GM23338 (cell line): Measurements from ENCODE around the gene CXCL16. TPM values are rescaled to one million over a fixed set of nuclear protein-coding genes. Genes with fewer than 3 reads are reported as not detected.

Experiments
- ATAC-seq: fragments of 200-7000 bp; cut with Tn5 transposase; 3 replicates; pipeline ENCODE4 v1.9.1; 2020
- DNase-seq: peaks from one replicate; pipeline ENCODE4 v3.0.0-alpha.2; 2015; ENCODE audit warnings: low spot score
- H2AFZ ChIP-seq: fragments of 200-600 bp; sonication (generic); 2 replicates; pipeline ENCODE4 v1.8.0; 2016; ENCODE audit warnings: antibody characterized with exemption, mild to moderate bottlenecking, moderate library complexity
- H3F3A ChIP-seq: fragments of 200-600 bp; sonication (generic); replicated peaks from 2 replicates; pipeline ENCODE4 v1.8.0; 2017; ENCODE audit warnings: antibody characterized with exemption, mixed run types, low read depth
- H3K27ac ChIP-seq: fragments of 200-600 bp; sonication (generic); 2 replicates; pipeline ENCODE4 v1.6.1; 2016; ENCODE audit warnings: low read depth
- H3K27me3 ChIP-seq: fragments of 200-600 bp; sonication (generic); 2 replicates; pipeline ENCODE4 v1.8.0; 2016; ENCODE audit warnings: mild to moderate bottlenecking, mixed run types, moderate library complexity; ENCODE audit not compliant: insufficient read depth
- H3K36me3 ChIP-seq: fragments of 200-600 bp; sonication (generic); 2 replicates; pipeline ENCODE4 v1.8.0; 2016; ENCODE audit warnings: mild to moderate bottlenecking; ENCODE audit not compliant: insufficient read depth
- H3K4me1 ChIP-seq: fragments of 200-600 bp; sonication (generic); 2 replicates; pipeline ENCODE4 v1.8.0; 2016; ENCODE audit warnings: mild to moderate bottlenecking, moderate library complexity; ENCODE audit not compliant: insufficient read depth
- H3K4me2 ChIP-seq: fragments of 200-600 bp; sonication (generic); 2 replicates; pipeline ENCODE4 v1.7.1; 2017; ENCODE audit warnings: mixed run types
- H3K4me3 ChIP-seq: fragments of 200-600 bp; sonication (generic); 2 replicates; pipeline ENCODE4 v1.6.1; 2016; ENCODE audit warnings: mixed run types
- H3K79me2 ChIP-seq: fragments of 200-600 bp; sonication (generic); replicated peaks from 2 replicates; pipeline ENCODE4 v1.8.0; 2017; ENCODE audit warnings: mild to moderate bottlenecking; ENCODE audit not compliant: insufficient read depth
- H3K9me2 ChIP-seq: fragments of 200-600 bp; sonication (generic); 2 replicates; pipeline ENCODE4 v1.8.0; 2017; ENCODE audit not compliant: insufficient read depth
- H4K20me1 ChIP-seq: fragments of 200-600 bp; sonication (generic); replicated peaks from 2 replicates; pipeline ENCODE4 v1.8.0; 2017; ENCODE audit warnings: mild to moderate bottlenecking; ENCODE audit not compliant: insufficient read depth
- H3K27ac Mint-ChIP-seq: 2 replicates; pipeline ENCODE4 v1.8.0; 2020; ENCODE audit warnings: inconsistent platforms, mild to moderate bottlenecking, moderate library complexity, mixed read lengths
- H3K27me3 Mint-ChIP-seq: 3 replicates; pipeline ENCODE4 v1.8.0; 2022; ENCODE audit warnings: low read depth, mild to moderate bottlenecking, moderate library complexity, mixed read lengths, inconsistent platforms; ENCODE audit not compliant: insufficient read depth, poor library complexity
- H3K36me3 Mint-ChIP-seq: 3 replicates; pipeline ENCODE4 v1.8.0; 2021; ENCODE audit warnings: low read depth, mild to moderate bottlenecking, inconsistent platforms, moderate library complexity, mixed read lengths
- H3K4me1 Mint-ChIP-seq: 3 replicates; pipeline ENCODE4 v1.8.0; 2020; ENCODE audit warnings: mild to moderate bottlenecking, inconsistent platforms, mixed read lengths
- H3K4me3 Mint-ChIP-seq: 3 replicates; pipeline ENCODE4 v1.8.0; 2021; ENCODE audit warnings: moderate library complexity, mild to moderate bottlenecking, inconsistent platforms, mixed read lengths
- H3K9me3 Mint-ChIP-seq: 3 replicates; pipeline ENCODE4 v1.8.0; 2020; ENCODE audit warnings: moderate library complexity, mild to moderate bottlenecking, inconsistent platforms, mixed read lengths
- CREB1 ChIP-seq: fragments of 250-450 bp; sonication (Bioruptor Pico); IDR thresholded peaks from 2 replicates; pipeline ENCODE4 v1.5.0; 2020; ENCODE audit warnings: low read depth, mild to moderate bottlenecking, moderate library complexity
- CTCF ChIP-seq, 2 experiments: fragments of 200-600 bp in 1 of 2; sonication (generic) in 1 of 2; conservative IDR thresholded peaks; 2 replicates each; pipeline versions ENCODE4 v1.5.1 to v1.6.1; 2016 to 2017; ENCODE audit warnings: antibody characterized with exemption in 2 of 2, low read depth in 2 of 2, mild to moderate bottlenecking in 2 of 2, moderate library complexity in 1 of 2
- ETS1 ChIP-seq: IDR thresholded peaks from 2 replicates; pipeline ENCODE4 v1.6.1; 2016; ENCODE audit warnings: antibody characterized with exemption
- EZH2 ChIP-seq: fragments of 200-600 bp; sonication (generic); IDR thresholded peaks from one replicate; pipeline ENCODE4 v1.8.0; 2017; ENCODE audit warnings: antibody characterized with exemption, mild to moderate bottlenecking, low read depth; ENCODE audit not compliant: unreplicated experiment
- EZH2phosphoT487 ChIP-seq: fragments of 200-600 bp; sonication (generic); IDR thresholded peaks from one replicate; pipeline ENCODE4 v1.8.1; 2018; ENCODE audit warnings: antibody characterized with exemption; ENCODE audit not compliant: unreplicated experiment
- NANOG ChIP-seq: IDR thresholded peaks from 2 replicates; pipeline ENCODE4 v1.6.1; 2016; ENCODE audit warnings: antibody characterized with exemption, borderline replicate concordance
- STAT1 ChIP-seq: IDR thresholded peaks from one replicate; pipeline ENCODE4 v1.6.1; 2016; ENCODE audit warnings: antibody characterized with exemption; ENCODE audit not compliant: unreplicated experiment
- ZNF114 ChIP-seq: fragments of 250-450 bp; sonication (Bioruptor Pico); IDR thresholded peaks from 2 replicates; pipeline ENCODE4 v1.5.0; 2020; ENCODE audit warnings: mild to moderate bottlenecking, moderate library complexity
- ZNF331 ChIP-seq: fragments of 250-450 bp; sonication (Bioruptor Pico); IDR thresholded peaks from 2 replicates; pipeline ENCODE4 v1.5.0; 2020; ENCODE audit warnings: low read depth, mild to moderate bottlenecking, moderate library complexity
- polyA plus RNA-seq: library from polyadenylated mRNA; unstranded; fragments of >200 nt; fragmentation: Nextera tagmentation; extraction: Ambion mirVana; gene quantifications from 2 replicates; pipeline ENCODE4 v1.2.1, GENCODE V29; 2016
- total RNA-seq: library from RNA; depleted of rRNA; stranded (reverse); fragments of >200 nt; shearing (Covaris generic); gene quantifications from 2 replicates; pipeline ENCODE4 v1.2.3, GENCODE V29; 2014

Gene CXCL16
- total and polyA plus RNA-seq, 2 experiments from 2014 or later, result 4.0 to 4.1 TPM

GRCh38 chr17:4769628-4770027 is 29.9 kb upstream of the CXCL16 start:
- DNase-seq (no peak), ATAC-seq (no peak)
- H3K4me1 ChIP-seq, result no peaks in the 10 kb centered on the region
- no peaks in the 10 kb centered on the region for H3F3A ChIP-seq
- no peak overlapping the region for H3K4me2 ChIP-seq
- TF ChIP-seq CTCF (conservative IDR thresholded peaks at IDR 0.05; ENCODE audit: low read depth in 2 of 2) (0 out of 4 replicates have a peak, but pooled peaks of 1 of the 2 experiments have one; percentile 7), ZNF331 (CRISPR knock-in tag) (no peak)
- H3K27ac Mint-ChIP-seq, result no peak overlapping the region
- H3K9me2 ChIP-seq, result no peaks in the 10 kb centered on the region
- no peaks in the 10 kb centered on the region for H3K9me3 Mint-ChIP-seq
- H3K27ac ChIP-seq, result no peak overlapping the region
- no peaks in the 10 kb centered on the region for H4K20me1 ChIP-seq
- H3K4me3 ChIP-seq, result no peak overlapping the region
- H3K4me1 Mint-ChIP-seq, result no peaks in the 10 kb centered on the region
- no peaks in the 10 kb centered on the region for H3K79me2 ChIP-seq
- no peaks in the 10 kb centered on the region for H3K36me3 Mint-ChIP-seq
- H3K4me3 Mint-ChIP-seq, result no peak overlapping the region
- H3K27me3 Mint-ChIP-seq, result peaks cover 12% of the 10 kb centered on the region
- no peaks in the 10 kb centered on the region for H3K27me3 ChIP-seq
- H2AFZ ChIP-seq, result no peak overlapping the region
- no peaks in the 10 kb centered on the region for H3K36me3 ChIP-seq

- Mint-ChIP-seq H3K4me3 (no peak overlapping the region), H3K4me1 (no peaks in the 10 kb centered on the region), H3K9me3 (no peaks in the 10 kb centered on the region), H3K27me3 (peaks cover 6% of the 10 kb centered on the region), H3K36me3 (no peaks in the 10 kb centered on the region), H3K27ac (no peak overlapping the region)
- no peak for TF ChIP-seq ZNF331 (CRISPR knock-in tag)
- TF ChIP-seq EZH2phosphoT487, result no peak
- no peak for TF ChIP-seq ETS1
- TF ChIP-seq CREB1 (CRISPR knock-in tag), result no peak
- TF ChIP-seq NANOG, result no peak
- no peak for TF ChIP-seq ZNF114
- no peak for TF ChIP-seq STAT1
- no peak for TF ChIP-seq EZH2
- Histone ChIP-seq H3F3A (0 out of 2 replicates have a peak, but pooled peaks cover 2% of the 10 kb centered on the region), H3K36me3 (no peaks in the 10 kb centered on the region), H3K4me2 (no peak overlapping the region), H3K4me1 (no peaks in the 10 kb centered on the region), H3K9me2 (no peaks in the 10 kb centered on the region), H2AFZ (no peak overlapping the region), H3K4me3 (no peak overlapping the region), H4K20me1 (no peaks in the 10 kb centered on the region), H3K27ac (no peak overlapping the region), H3K79me2 (no peaks in the 10 kb centered on the region), H3K27me3 (no peaks in the 10 kb centered on the region)
- DNase-seq (no peak), ATAC-seq (no peak)
These were observed 28.6 kb upstream of the CXCL16 start for GRCh38 chr17:4768298-4768697.
